ENCODE measurements around the gene KRT79.
"Not testable (repeated sequence)": the region's sequence is repeated elsewhere in the genome, so short reads cannot be mapped to it uniquely, and the experiment has no call there.

Gene KRT79

GRCh38 chr12:52796429-52796794 lies 37.7 kb downstream of the KRT79 start:
- Histone ChIP-seq H3K27ac (ENCODE audit: insufficient read depth, low read depth, low read length, poor library complexity, severe bottlenecking) (no peak overlapping the region), H3K27me3 (ENCODE audit: control insufficient read depth, insufficient read depth, low read length, poor library complexity, severe bottlenecking) (no peaks in the 10 kb centered on the region), H3K9me3 (ENCODE audit: control insufficient read depth, low read length) (no peaks in the 10 kb centered on the region), H3K4me1 (ENCODE audit: control insufficient read depth, insufficient read depth, low read length) (no peaks in the 10 kb centered on the region), H3K4me3 (ENCODE audit: insufficient read depth, low read depth, low read length) (no peak overlapping the region), H3K36me3 (ENCODE audit: control insufficient read depth, insufficient read depth, low read length) (no peaks in the 10 kb centered on the region)
- WGBS, 2 experiments = 94 to 95% methylated on average over 3 of the region's 3 CpGs

- Histone ChIP-seq H3K4me1 (ENCODE audit: control insufficient read depth, insufficient read depth, low read length) (no peaks in the 10 kb centered on the region), H3K4me3 (ENCODE audit: insufficient read depth, low read depth, low read length) (no peak within 1 kb of the TSS), H3K27ac (ENCODE audit: insufficient read depth, low read depth, low read length, poor library complexity, severe bottlenecking) (no peak within 1 kb of the TSS), H3K36me3 (ENCODE audit: control insufficient read depth, insufficient read depth, low read length) (no peaks in the 10 kb centered on the region), H3K27me3 (ENCODE audit: control insufficient read depth, insufficient read depth, low read length, poor library complexity, severe bottlenecking) (no peaks in the 10 kb centered on the region), H3K9me3 (ENCODE audit: control insufficient read depth, low read length) (no peaks in the 10 kb centered on the region)
- 95 to 96% methylated on average over 17 of the region's 17 CpGs for WGBS, 2 experiments
Measured at GRCh38 chr12:52795694-52796428, 38.2 kb downstream of the KRT79 start, which contains the start of gene KRT3. TSS of gene KRT3 (minus strand) at chr12:52796117. CDS start at chr12:52796042, 75 bp downstream.

GRCh38 chr12:52795332-52795674 lies 38.8 kb downstream of the KRT79 start:
- H3K4me1 ChIP-seq (ENCODE audit: control insufficient read depth, insufficient read depth, low read length); H3K4me3 ChIP-seq (ENCODE audit: insufficient read depth, low read depth, low read length); H3K9me3 ChIP-seq (ENCODE audit: control insufficient read depth, low read length); H3K27me3 ChIP-seq (ENCODE audit: control insufficient read depth, insufficient read depth, low read length, poor library complexity, severe bottlenecking); H3K27ac ChIP-seq (ENCODE audit: insufficient read depth, low read depth, low read length, poor library complexity, severe bottlenecking); H3K36me3 ChIP-seq (ENCODE audit: control insufficient read depth, insufficient read depth, low read length): not testable (repeated sequence)
- 90 to 93% methylated on average over 2 of the region's 2 CpGs for WGBS, 2 experiments

GRCh38 chr12:52794479-52795331 lies 39.4 kb downstream of the KRT79 start:
- Histone ChIP-seq H3K27me3 (ENCODE audit: control insufficient read depth, insufficient read depth, low read length, poor library complexity, severe bottlenecking) (no peaks in the 10 kb centered on the region), H3K36me3 (ENCODE audit: control insufficient read depth, insufficient read depth, low read length) (no peaks in the 10 kb centered on the region), H3K27ac (ENCODE audit: insufficient read depth, low read depth, low read length, poor library complexity, severe bottlenecking) (no peak overlapping the region), H3K4me1 (ENCODE audit: control insufficient read depth, insufficient read depth, low read length) (no peaks in the 10 kb centered on the region), H3K4me3 (ENCODE audit: insufficient read depth, low read depth, low read length) (no peak overlapping the region), H3K9me3 (ENCODE audit: control insufficient read depth, low read length) (no peaks in the 10 kb centered on the region)
- 86 to 90% methylated on average over 5 of the region's 5 CpGs for WGBS, 2 experiments

- Histone ChIP-seq H3K27me3 (ENCODE audit: control insufficient read depth, insufficient read depth, low read length, poor library complexity, severe bottlenecking) (no peaks in the 10 kb centered on the region), H3K27ac (ENCODE audit: insufficient read depth, low read depth, low read length, poor library complexity, severe bottlenecking) (no peak overlapping the region), H3K4me1 (ENCODE audit: control insufficient read depth, insufficient read depth, low read length) (no peaks in the 10 kb centered on the region), H3K4me3 (ENCODE audit: insufficient read depth, low read depth, low read length) (no peak overlapping the region), H3K36me3 (ENCODE audit: control insufficient read depth, insufficient read depth, low read length) (no peaks in the 10 kb centered on the region), H3K9me3 (ENCODE audit: control insufficient read depth, low read length) (no peaks in the 10 kb centered on the region)
- WGBS, 2 experiments = 93 to 96% methylated on average over 10 of the region's 10 CpGs
Measured at GRCh38 chr12:52792185-52793029, 41.7 kb downstream of the KRT79 start.

- H3K27me3 ChIP-seq (ENCODE audit: control insufficient read depth, insufficient read depth, low read length, poor library complexity, severe bottlenecking) = no peaks in the 10 kb centered on the region
- no peaks in the 10 kb centered on the region for H3K36me3 ChIP-seq (ENCODE audit: control insufficient read depth, insufficient read depth, low read length)
- no peaks in the 10 kb centered on the region for H3K4me1 ChIP-seq (ENCODE audit: control insufficient read depth, insufficient read depth, low read length)
- no peaks in the 10 kb centered on the region for H3K9me3 ChIP-seq (ENCODE audit: control insufficient read depth, low read length)
- H3K4me3 ChIP-seq (ENCODE audit: insufficient read depth, low read depth, low read length) = no peak overlapping the region
- WGBS, 2 experiments = 93 to 94% methylated on average over 12 of the region's 12 CpGs
- no peak overlapping the region for H3K27ac ChIP-seq (ENCODE audit: insufficient read depth, low read depth, low read length, poor library complexity, severe bottlenecking)
Measured at GRCh38 chr12:52791271-52792184, 42.6 kb downstream of the KRT79 start.

- 91 to 93% methylated on average over 19 of the region's 19 CpGs for WGBS, 2 experiments
- Histone ChIP-seq H3K36me3 (ENCODE audit: control insufficient read depth, insufficient read depth, low read length) (no peaks in the 10 kb centered on the region), H3K9me3 (ENCODE audit: control insufficient read depth, low read length) (no peaks in the 10 kb centered on the region), H3K4me3 (ENCODE audit: insufficient read depth, low read depth, low read length) (no peak overlapping the region), H3K4me1 (ENCODE audit: control insufficient read depth, insufficient read depth, low read length) (no peaks in the 10 kb centered on the region), H3K27ac (ENCODE audit: insufficient read depth, low read depth, low read length, poor library complexity, severe bottlenecking) (no peak overlapping the region), H3K27me3 (ENCODE audit: control insufficient read depth, insufficient read depth, low read length, poor library complexity, severe bottlenecking) (no peaks in the 10 kb centered on the region)
Measured at GRCh38 chr12:52790427-52791270, 43.5 kb downstream of the KRT79 start.

GRCh38 chr12:52789637-52790426 lies 44.3 kb downstream of the KRT79 start:
- no peak overlapping the region for H3K4me3 ChIP-seq (ENCODE audit: insufficient read depth, low read depth, low read length)
- H3K27me3 ChIP-seq (ENCODE audit: control insufficient read depth, insufficient read depth, low read length, poor library complexity, severe bottlenecking) = no peaks in the 10 kb centered on the region
- H3K4me1 ChIP-seq (ENCODE audit: control insufficient read depth, insufficient read depth, low read length) = no peaks in the 10 kb centered on the region
- no peaks in the 10 kb centered on the region for H3K9me3 ChIP-seq (ENCODE audit: control insufficient read depth, low read length)
- no peak overlapping the region for H3K27ac ChIP-seq (ENCODE audit: insufficient read depth, low read depth, low read length, poor library complexity, severe bottlenecking)
- WGBS, 2 experiments = 89% methylated on average over 50 of the region's 50 CpGs
- H3K36me3 ChIP-seq (ENCODE audit: control insufficient read depth, insufficient read depth, low read length) = no peaks in the 10 kb centered on the region
